GM21723 (cell line): ENCODE data around the gene WDR90.
"Not testable (repeated sequence)": the region's sequence is repeated elsewhere in the genome, so short reads cannot be mapped to it uniquely, and the experiment has no call there.

Experiments used
- ATAC-seq: cut with Tn5 transposase; IDR thresholded peaks from one replicate; pipeline ENCODE4 v1.9.1; 2021; ENCODE audit warnings: mild to moderate bottlenecking, moderate library complexity; ENCODE audit not compliant: unreplicated experiment

WDR90 gene

GRCh38 chr16:684961-685696 lies 36.0 kb downstream of the WDR90 start:
- ATAC-seq: no peak

DNA sequence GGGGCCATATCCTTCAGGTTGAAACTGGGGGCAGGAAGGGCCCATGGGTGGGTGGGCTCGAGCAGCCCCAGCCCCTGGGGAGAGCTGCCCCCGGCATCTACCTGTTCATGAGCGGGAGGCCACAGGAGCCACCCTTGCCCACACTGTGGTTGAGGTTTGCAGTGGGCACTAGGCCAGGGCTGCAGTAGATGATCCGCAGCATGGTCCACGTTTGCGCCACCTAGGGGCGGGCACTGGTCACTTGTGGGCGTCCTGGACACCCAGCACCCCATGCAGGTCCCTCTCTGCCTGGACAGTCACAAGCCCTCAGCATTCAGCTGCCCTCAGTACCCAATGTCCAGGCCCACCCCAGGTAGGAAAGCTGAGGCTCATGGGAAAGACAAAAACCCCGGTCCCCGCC lies 36.8 kb downstream of the WDR90 start:
- no peak for ATAC-seq

- no peak for ATAC-seq
Measured at GRCh38 chr16:686459-687260, 37.5 kb downstream of the WDR90 start.

DNA sequence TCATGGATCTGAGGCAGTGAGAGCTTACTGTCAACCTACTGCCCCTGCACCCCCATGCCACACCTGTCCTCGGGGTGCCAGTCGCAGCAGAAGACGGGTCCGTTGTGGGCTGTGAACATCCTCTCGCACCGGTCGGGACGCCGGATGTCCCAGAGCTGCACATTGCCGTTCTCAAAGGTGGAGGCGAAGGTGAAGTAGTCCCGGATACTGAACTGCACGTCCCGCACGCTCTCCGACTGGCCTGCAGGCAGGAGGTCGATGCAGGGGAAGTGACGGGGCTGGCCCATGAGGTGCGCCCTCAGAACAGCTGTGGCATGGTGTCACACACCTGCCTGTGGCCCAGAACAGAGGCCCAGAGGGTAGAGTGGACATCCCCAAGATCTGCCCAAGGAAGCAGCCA lies 38.3 kb downstream of the WDR90 start:
- ATAC-seq: no peak

- ATAC-seq: no peak
Measured at GRCh38 chr16:689175-689897, 40.2 kb downstream of the WDR90 start.

GRCh38 chr16:691242-691641 lies 42.1 kb downstream of the WDR90 start:
- ATAC-seq: not testable (repeated sequence)

DNA sequence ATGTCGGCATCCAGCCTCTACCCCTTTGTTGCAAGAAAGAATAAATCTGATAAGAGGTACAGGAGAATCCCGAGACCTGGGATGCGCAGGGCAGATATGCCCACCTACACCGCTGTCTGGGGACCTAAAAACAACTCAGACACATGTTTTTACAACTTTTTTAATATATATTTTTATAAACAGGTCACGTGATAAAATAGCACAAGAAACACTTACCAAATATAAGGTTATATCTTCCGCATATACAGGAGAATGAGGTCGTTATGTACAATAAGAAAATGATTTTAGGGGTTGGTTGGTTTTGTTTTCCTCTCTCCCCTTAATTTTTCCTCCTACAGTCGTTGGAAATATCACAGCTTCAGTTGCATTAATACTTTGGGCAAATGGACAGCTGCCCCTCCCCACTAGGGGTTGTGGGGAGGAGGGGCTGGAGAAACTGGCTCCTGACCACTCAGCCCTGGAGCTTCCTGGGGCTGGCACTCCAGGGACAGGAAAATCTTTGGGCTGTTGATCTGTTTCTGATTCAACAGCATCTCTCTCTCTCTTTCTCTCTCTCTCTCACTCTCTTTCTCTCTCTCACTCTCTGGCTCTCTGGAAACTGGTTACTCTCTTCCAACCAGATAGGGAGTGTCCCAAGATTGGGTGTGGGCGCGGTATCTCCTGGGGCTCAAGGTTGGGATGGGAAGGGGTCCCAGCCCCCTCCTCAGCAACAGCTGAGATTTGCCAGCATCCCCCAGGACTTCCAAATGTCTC lies 43.4 kb downstream of the WDR90 start:
- ATAC-seq: no peak

GRCh38 chr16:693364-693763 lies 44.2 kb downstream of the WDR90 start:
- ATAC-seq: no peak

- ATAC-seq: no peak
Measured at GRCh38 chr16:693766-694165, 44.6 kb downstream of the WDR90 start.

DNA sequence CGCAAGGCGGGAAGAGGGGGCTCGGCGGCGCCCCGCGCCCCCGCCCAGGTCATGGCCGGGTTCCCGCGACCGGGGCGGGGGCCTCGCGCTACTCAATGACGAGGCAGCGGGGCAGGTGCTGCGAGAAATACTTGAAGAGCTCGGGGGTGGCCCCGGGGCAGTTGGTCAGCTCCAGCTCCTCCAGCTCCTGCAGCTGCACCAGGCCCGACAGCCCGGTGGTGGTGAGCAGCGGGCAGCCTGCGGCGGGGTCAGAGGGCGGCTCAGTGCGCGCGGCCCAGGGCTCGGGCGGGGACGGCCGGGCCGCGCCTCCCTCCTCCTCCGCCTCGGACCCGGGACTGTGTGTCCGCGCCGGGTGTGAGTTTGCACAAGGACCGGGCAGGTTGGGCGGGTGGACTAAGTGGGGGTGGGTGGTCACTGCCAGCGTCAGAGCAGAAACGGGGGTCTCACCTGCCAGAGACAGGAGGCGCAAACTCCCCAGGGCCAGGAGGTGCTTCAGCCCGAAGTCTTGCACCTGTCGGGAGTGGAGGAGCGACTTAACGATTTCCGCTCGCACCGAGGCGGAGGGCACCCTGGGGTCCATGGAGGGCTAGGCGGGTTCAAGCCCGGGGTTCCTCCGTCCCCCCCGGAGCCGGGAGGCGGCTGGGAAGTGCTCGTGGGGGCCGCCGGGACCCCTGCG lies 45.2 kb downstream of the WDR90 start:
- no peak for ATAC-seq

DNA sequence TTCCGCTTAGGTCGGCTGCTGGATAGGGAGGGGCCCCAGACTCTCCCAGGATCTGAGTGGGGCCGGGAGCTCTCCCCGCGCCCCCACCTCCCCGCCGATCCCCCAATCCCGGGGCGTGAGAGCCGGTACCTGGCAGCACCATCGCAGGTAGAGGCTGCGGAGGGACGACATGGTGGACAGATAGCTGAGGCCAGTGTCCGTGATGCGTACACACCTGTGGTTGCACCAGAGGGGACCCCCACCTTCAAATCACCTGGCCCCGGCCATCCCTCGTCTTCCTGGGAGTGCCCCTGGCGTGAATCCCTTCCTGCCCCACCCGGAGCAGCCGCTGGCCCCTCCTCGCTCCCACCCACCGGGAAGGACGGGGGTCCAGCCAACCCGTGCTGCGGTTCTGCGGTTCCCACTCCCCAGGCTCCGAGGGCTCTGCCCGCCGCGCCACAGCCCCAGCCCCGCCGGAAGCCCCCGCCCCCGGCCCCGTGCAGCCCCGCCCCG lies 45.7 kb downstream of the WDR90 start:
- ATAC-seq: no peak

- no peak for ATAC-seq
Measured at GRCh38 chr16:695355-696089, 46.4 kb downstream of the WDR90 start.

GRCh38 chr16:698911-699671 lies 49.9 kb downstream of the WDR90 start:
- no peak for ATAC-seq

DNA sequence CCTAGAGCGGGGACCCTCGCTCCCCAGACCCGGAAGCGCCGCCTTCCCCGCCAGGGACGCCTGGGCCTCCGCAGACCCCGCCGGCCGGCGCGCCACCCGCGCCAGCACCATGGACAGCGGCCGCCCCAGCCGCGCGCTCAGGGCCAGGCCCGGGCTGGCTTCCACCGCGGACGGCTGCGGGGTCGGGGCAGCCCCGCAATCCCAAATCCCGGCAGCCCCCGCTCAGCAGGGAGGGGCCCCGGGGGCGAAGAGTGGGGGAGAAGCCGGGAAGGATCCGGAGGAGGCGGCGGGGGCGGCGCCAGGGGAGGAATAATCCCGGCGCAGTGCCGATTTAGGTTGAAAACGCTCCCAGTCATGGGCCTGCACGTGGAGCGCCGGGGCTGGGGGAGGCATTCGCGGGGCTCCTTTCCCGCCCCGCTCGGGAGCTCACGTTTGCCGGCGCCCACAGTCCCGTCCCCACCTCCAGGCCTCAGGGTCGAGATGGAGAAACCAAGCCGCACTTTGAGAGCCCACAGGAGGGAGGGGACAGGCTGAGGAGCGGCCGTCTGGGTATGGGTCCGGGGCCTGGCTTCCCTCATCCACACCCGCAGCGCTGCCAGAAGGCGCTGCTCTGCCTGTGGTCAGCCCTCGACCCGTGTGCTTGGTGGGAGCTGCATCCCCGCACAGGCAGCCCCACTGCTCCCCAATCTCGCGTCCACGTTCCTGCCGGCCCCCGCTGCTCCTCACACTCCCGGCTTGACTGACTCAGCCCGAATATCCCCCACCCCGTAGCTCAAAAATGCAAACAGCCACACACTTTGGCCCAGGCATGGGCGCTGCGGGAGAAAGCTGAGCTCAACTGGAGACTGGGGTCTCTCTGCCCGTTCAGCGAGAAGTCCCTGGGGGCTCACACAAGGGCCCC lies 51.8 kb downstream of the WDR90 start:
- ATAC-seq: no peak

DNA sequence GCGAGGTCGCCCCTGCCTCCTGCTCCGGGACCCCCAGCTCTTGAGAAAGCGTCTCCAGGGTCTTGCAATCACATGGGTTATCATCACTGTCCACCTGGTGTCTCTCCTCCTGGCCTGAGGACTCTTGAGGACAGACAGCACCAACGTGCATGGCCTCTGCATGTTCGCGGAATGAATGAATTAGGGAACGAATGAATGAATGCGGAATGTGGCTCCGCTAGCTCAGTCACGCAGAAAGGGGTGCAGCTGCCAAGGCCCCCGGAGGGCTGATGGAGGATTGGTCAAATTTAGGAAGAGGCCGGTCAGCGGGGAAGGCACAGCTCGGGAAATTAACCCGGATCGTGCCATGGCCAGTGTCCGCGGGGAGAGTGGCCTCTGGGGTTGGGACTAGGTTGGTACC lies 53.2 kb downstream of the WDR90 start:
- no peak for ATAC-seq

- no peak for ATAC-seq
Measured at GRCh38 chr16:703406-703805, 54.2 kb downstream of the WDR90 start.

GRCh38 chr16:704047-704446 lies 54.9 kb downstream of the WDR90 start:
- ATAC-seq: no peak
